Cardiac muscle cell (in vitro differentiated cells and primary cell): ENCODE data around the gene ST7L. TPM values are rescaled to one million over a fixed set of nuclear protein-coding genes. Genes with fewer than 3 reads are reported as not detected.

Experiments
- DNase-seq, 2 donors: peaks; one replicate each; pipeline versions ENCODE4 v3.0.0 to v3.0.0-alpha.2; 2010 to 2017; ENCODE audit warnings: low read depth in 1 of 2, low spot score in 1 of 2
- H3K27ac ChIP-seq: fragments of 200-600 bp; sonication (generic); 2 replicates; pipeline ENCODE4 v1.5.1; 2016
- H3K27me3 ChIP-seq: fragments of 200-600 bp; sonication (generic); 2 replicates; pipeline ENCODE4 v1.6.0; 2016; ENCODE audit warnings: control low read depth
- H3K36me3 ChIP-seq: fragments of 200-600 bp; sonication (generic); 2 replicates; pipeline ENCODE4 v1.5.1; 2016; ENCODE audit warnings: control low read depth
- H3K4me1 ChIP-seq: fragments of 200-600 bp; sonication (generic); 2 replicates; pipeline ENCODE4 v1.8.1; 2017; ENCODE audit warnings: low read depth, mild to moderate bottlenecking, mixed run types
- H3K4me3 ChIP-seq: fragments of 200-600 bp; sonication (generic); 2 replicates; pipeline ENCODE4 v1.5.1; 2016; ENCODE audit warnings: mild to moderate bottlenecking
- H3K9me3 ChIP-seq: fragments of 200-600 bp; sonication (generic); 2 replicates; pipeline ENCODE4 v1.5.1; 2017; ENCODE audit warnings: low read depth, mild to moderate bottlenecking, control low read depth
- polyA plus RNA-seq: library from polyadenylated mRNA; unstranded; fragments of >200 nt; fragmentation: Nextera tagmentation; extraction: Ambion mirVana; gene quantifications from 2 replicates; pipeline ENCODE4 v1.2.1, GENCODE V29; 2016
- total RNA-seq: library from RNA; depleted of rRNA; stranded (reverse); fragments of >200 nt; gene quantifications from 2 replicates; pipeline ENCODE4 v1.2.3, GENCODE V29; 2016
- TF ChIP-seq, protein P1 (sequence below): IDR thresholded peaks from 2 replicates; pipeline ENCODE4 v1.5.1; 2012; ENCODE audit warnings: low read depth, mild to moderate bottlenecking, low read length

ST7L gene
- total and polyA plus RNA-seq, 2 experiments from 2014 or later: 19.7 to 26.6 TPM

DNA sequence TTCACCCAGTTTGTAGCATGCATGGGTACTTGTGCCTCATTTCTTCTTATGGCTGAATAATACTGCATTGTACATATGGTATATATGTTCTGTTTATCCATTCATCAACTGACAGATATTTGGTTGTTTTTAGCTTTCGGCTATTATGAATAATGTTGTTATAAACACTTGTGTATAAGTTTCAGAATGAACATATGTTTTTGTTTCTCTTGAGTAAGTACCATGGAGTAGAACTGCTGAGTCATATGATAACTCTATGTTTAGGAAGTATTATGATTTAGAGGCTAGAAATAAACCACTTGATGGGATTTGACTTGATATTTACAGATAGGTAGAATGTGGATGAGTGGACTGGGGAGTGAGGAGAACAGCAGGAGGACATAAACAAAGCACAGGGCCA, 61.6 kb downstream of the ST7L start:
- Histone ChIP-seq H3K9me3 (no peaks in the 10 kb centered on the region), H3K4me3 (no peak overlapping the region), H3K27ac (no peak overlapping the region), H3K36me3 (peaks cover 8% of the 10 kb centered on the region), H3K27me3 (no peaks in the 10 kb centered on the region), H3K4me1 (no peaks in the 10 kb centered on the region)
- DNase-seq: peak in 1 of 2 donors; percentile 38
- TF ChIP-seq, protein P1, sequence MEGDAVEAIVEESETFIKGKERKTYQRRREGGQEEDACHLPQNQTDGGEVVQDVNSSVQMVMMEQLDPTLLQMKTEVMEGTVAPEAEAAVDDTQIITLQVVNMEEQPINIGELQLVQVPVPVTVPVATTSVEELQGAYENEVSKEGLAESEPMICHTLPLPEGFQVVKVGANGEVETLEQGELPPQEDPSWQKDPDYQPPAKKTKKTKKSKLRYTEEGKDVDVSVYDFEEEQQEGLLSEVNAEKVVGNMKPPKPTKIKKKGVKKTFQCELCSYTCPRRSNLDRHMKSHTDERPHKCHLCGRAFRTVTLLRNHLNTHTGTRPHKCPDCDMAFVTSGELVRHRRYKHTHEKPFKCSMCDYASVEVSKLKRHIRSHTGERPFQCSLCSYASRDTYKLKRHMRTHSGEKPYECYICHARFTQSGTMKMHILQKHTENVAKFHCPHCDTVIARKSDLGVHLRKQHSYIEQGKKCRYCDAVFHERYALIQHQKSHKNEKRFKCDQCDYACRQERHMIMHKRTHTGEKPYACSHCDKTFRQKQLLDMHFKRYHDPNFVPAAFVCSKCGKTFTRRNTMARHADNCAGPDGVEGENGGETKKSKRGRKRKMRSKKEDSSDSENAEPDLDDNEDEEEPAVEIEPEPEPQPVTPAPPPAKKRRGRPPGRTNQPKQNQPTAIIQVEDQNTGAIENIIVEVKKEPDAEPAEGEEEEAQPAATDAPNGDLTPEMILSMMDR: no peak

DNA sequence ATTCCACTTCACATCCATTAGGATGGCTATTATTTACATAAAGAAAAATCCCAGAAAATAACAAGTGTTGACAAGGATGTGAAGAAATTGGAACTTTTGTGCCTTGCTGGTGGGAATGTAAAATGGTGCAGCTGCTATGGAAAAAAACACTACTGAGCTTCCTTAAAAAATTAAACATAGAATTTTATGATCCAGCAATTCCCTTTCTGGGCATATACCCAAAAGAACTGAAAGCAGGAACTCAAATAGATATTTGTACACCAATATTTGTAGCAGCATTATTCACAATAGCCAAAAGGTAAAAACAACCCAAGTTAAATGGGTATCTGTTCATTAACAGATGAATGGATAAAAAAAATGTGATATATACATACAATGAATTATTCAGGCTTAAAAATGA, 64.5 kb downstream of the ST7L start:
- TF ChIP-seq, protein P1: no peak
- Histone ChIP-seq H3K27me3 (no peaks in the 10 kb centered on the region), H3K27ac (no peak overlapping the region), H3K36me3 (peaks cover 13% of the 10 kb centered on the region), H3K9me3 (no peaks in the 10 kb centered on the region), H3K4me3 (no peak overlapping the region), H3K4me1 (no peaks in the 10 kb centered on the region)
- DNase-seq: no peak

DNA sequence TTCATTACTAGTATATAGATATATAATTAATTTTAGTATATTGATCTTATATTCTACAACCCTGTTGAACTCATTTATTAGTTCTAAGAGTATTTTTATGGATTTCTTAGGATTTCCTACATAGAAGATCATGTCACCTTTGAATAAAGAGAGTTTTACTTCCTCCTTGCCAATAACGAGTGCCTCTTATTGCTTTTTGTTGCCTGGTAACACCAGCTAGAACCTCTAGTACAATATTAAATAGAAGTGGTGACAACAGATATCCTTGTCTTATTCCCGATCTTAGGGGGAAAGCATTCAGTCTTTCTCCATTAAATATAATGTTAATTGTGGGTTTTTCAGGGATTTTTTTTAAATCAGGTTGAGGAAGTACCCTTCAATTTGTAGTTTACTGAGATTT, 69.4 kb downstream of the ST7L start:
- no peaks in the 10 kb centered on the region for H3K4me1 ChIP-seq
- no peak overlapping the region for H3K4me3 ChIP-seq
- no peak overlapping the region for H3K27ac ChIP-seq
- no peak for DNase-seq
- no peaks in the 10 kb centered on the region for H3K9me3 ChIP-seq
- peaks cover 8% of the 10 kb centered on the region for H3K36me3 ChIP-seq
- no peaks in the 10 kb centered on the region for H3K27me3 ChIP-seq
- TF ChIP-seq, protein P1: no peak

DNA sequence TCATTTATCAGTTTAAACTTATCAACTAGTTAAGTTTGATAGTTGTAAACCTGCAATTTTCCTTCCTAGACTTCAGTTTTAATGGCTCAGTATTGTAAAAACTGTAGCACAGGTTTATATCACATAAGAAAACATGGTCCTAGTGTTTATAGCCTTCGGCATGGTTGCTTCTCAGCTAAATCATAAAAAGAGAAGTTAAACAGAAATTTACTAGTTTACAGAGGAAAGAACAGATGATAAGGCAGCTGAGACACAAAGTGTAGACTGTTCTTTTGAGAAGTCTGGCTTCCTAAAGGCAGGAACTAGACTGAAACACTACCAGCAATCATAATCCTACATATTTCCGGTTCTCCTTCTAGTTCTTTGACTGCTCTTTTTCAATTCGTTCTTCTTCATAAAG, 70.4 kb downstream of the ST7L start:
- no peaks in the 10 kb centered on the region for H3K9me3 ChIP-seq
- no peak overlapping the region for H3K27ac ChIP-seq
- DNase-seq: no peak

DNA sequence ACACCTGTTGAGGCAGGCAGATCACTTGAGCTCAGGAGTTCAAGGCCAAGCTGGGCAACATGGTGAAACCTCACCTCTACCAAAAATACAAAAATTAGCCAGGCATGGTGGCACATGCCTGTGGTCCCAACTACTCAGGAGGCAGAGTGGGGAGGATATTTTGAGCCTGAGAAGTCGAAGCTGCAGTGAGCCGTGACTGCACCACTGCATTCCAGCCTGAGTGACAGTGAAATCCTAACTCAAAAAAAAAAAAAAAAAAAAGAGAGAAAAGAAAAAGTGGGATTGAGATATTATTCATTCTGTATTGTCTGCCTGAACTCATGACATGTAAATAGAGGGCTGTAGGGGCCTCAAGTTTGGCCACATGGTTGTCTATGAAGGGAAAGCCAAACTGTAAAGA, 72.9 kb downstream of the ST7L start:
- Histone ChIP-seq H3K27ac (no peak overlapping the region), H3K27me3 (no peaks in the 10 kb centered on the region), H3K9me3 (no peaks in the 10 kb centered on the region), H3K36me3 (peaks cover 11% of the 10 kb centered on the region), H3K4me3 (no peak overlapping the region), H3K4me1 (no peaks in the 10 kb centered on the region)
- TF ChIP-seq, protein P1: no peak
- no peak for DNase-seq

More for the DNA sequence above, 70.4 kb downstream of the ST7L start:
- Histone ChIP-seq H3K4me3 (no peak overlapping the region), H3K27me3 (no peaks in the 10 kb centered on the region), H3K36me3 (peaks cover 8% of the 10 kb centered on the region), H3K4me1 (no peaks in the 10 kb centered on the region)
- TF ChIP-seq, protein P1: no peak

DNA sequence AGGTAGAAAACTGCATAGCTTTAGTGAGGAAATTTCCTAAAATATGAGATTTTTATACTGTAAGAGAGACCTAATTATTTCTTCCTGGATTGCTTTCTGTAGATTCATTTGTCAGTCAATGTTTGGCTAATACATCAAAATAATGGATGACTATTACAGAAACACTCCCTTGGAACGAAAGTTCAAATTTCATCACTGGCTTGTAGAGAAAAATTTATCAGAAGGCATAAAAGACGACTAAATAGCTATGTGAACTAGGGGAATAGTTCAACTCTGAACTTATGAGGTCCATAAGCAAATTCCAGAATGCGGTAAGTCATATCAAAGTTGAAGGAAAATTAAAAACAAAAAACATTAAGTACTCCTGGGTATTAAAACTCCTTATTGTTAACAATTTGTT, 74.2 kb downstream of the ST7L start:
- H3K9me3 ChIP-seq: no peaks in the 10 kb centered on the region
- no peak overlapping the region for H3K27ac ChIP-seq
- peaks cover 3% of the 10 kb centered on the region for H3K36me3 ChIP-seq
- TF ChIP-seq, protein P1: no peak
- no peak overlapping the region for H3K4me3 ChIP-seq
- no peaks in the 10 kb centered on the region for H3K27me3 ChIP-seq
- DNase-seq: peak in 1 of 2 donors; percentile 66
- H3K4me1 ChIP-seq: no peaks in the 10 kb centered on the region
